H1 (cell line): Measurements from ENCODE around the gene TGIF1. TPM values are rescaled to one million over a fixed set of nuclear protein-coding genes. Genes with fewer than 3 reads are reported as not detected.
A peak's percentile ranks its signal among the peaks of the same experiment; 100 is the strongest.

Experiments
- CBX5 ChIP-seq: fragments of 300-800, 300-1000 bp; sonication (generic); IDR thresholded peaks from 2 replicates; pipeline ENCODE4 v1.7.1; 2016; ENCODE audit warnings: antibody characterized with exemption, low read length, low read depth
- CHD2 ChIP-seq: IDR thresholded peaks from 2 replicates; pipeline ENCODE4 v1.6.1; 2012; ENCODE audit warnings: low read length, improper control_type of control experiment
- CHD7 ChIP-seq: fragments of 300-600 bp; sonication (generic); IDR thresholded peaks from 2 replicates; pipeline ENCODE4 v1.7.1; 2012; ENCODE audit warnings: low read length, moderate library complexity, mild to moderate bottlenecking, inconsistent platforms; ENCODE audit not compliant: insufficient replicate concordance
- E2F6 ChIP-seq: IDR thresholded peaks from 2 replicates; pipeline ENCODE4 v1.6.1; 2012; ENCODE audit warnings: inconsistent platforms
- HDAC2 ChIP-seq, 2 experiments: fragments of 300-600 bp in 1 of 2; sonication (generic) in 1 of 2; IDR thresholded peaks; 2 replicates each; pipeline ENCODE4 v1.6.1; 2011 to 2012; ENCODE audit warnings: low read depth in 2 of 2, low read length in 2 of 2, mild to moderate bottlenecking in 2 of 2, moderate library complexity in 2 of 2, borderline replicate concordance in 1 of 2, inconsistent platforms in 1 of 2
- MAFK ChIP-seq: IDR thresholded peaks from 2 replicates; pipeline ENCODE4 v1.6.1; 2012; ENCODE audit warnings: low read depth, mild to moderate bottlenecking, improper control_type of control experiment, low read length
- TEAD4 ChIP-seq: IDR thresholded peaks from 2 replicates; pipeline ENCODE4 v1.6.1; 2012; ENCODE audit warnings: low read depth, low read length, inconsistent platforms, mixed read lengths
- ZNF274 ChIP-seq: IDR thresholded peaks from 2 replicates; pipeline ENCODE4 v1.7.0; 2012; ENCODE audit warnings: low read length, borderline replicate concordance; ENCODE audit errors: extremely low read depth
- polyA plus RNA-seq, 7 experiments: library from polyadenylated mRNA; depleted of rRNA in 3 of 7; stranded (reverse) in 5 of 7; unstranded in 2 of 7; fragments of >200 nt in 5 of 7; fragments of 200-250 nt in 2 of 7; gene quantifications; 1 replicate in 5 of 7; 2 replicates in 1 of 7; 4 replicates in 1 of 7; pipeline versions ENCODE4 v1.2.1 to v1.2.3, GENCODE V29; 2011 to 2013; ENCODE audit warnings: missing spikeins in 2 of 7, mixed read lengths in 2 of 7
- total RNA-seq: library from RNA; stranded (reverse); fragmentation: NEBNext Ultra II Directional; extraction: Animal tissue kit (Norgen Biotek cat#: 25700); gene quantifications from 2 replicates; pipeline ENCODE4 v1.2.1, GENCODE V29; 2021
- TF ChIP-seq, protein P1 (sequence below): IDR thresholded peaks from 2 replicates; pipeline ENCODE4 v1.6.1; 2011; ENCODE audit warnings: low read depth, mild to moderate bottlenecking, low read length; ENCODE audit not compliant: insufficient read depth

Gene TGIF1
- total and polyA plus RNA-seq, 2 of the 8 experiments (the other 6 are each of a cell fraction or from before 2014, with no cell fraction given) = 256 to 262 TPM

GRCh38 chr18:3455090-3455635, 5.2 kb downstream of the TGIF1 start (continued):
- no peak for TF ChIP-seq CHD7
- peak; percentile 52; the same call in 1 of the 2 replicates for TF ChIP-seq TEAD4
- TF ChIP-seq MAFK = 0 out of 2 replicates have a peak, but pooled peaks have one; percentile 1
- TF ChIP-seq CBX5 = no peak
- TF ChIP-seq CHD2 = no peak
- TF ChIP-seq HDAC2 (IDR thresholded peaks at IDR 0.05; ENCODE audit: borderline replicate concordance in 1 of 2, low read depth in 2 of 2, low read length in 2 of 2) = 0 out of 4 replicates have a peak, but pooled peaks of 1 of the 2 experiments have one; percentile 14
- TF ChIP-seq ZNF274 = no peak
- TF ChIP-seq E2F6 = no peak
- TF ChIP-seq, protein P1, sequence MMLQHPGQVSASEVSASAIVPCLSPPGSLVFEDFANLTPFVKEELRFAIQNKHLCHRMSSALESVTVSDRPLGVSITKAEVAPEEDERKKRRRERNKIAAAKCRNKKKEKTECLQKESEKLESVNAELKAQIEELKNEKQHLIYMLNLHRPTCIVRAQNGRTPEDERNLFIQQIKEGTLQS = no peak
